Esophagus muscularis mucosa (tissue), 4 donors: Measurements from ENCODE around the gene MRPL11. TPM values are rescaled to one million over a fixed set of nuclear protein-coding genes. Genes with fewer than 3 reads are reported as not detected.
A peak's percentile ranks its signal among the peaks of the same experiment; 100 is the strongest.

Experiments used
- DNase-seq: peaks from one replicate; pipeline ENCODE4 v3.0.0-alpha.2; 2017; ENCODE audit errors: extremely low spot score
- H3K27ac ChIP-seq, 4 donors: fragments of 200-600 bp; sonication (generic); replicated peaks in 1 of 4; 1 replicate in 3 of 4; 2 replicates in 1 of 4; pipeline ENCODE4 v1.5.1; 2016 to 2019; ENCODE audit warnings: mild to moderate bottlenecking in 1 of 4
- H3K27me3 ChIP-seq, 4 donors: fragments of 200-600 bp; sonication (generic); one replicate each; pipeline versions ENCODE4 v1.5.1 to v1.6.0; 2016 to 2019
- H3K36me3 ChIP-seq, 4 donors: fragments of 200-600 bp; sonication (generic); one replicate each; pipeline ENCODE4 v1.5.1; 2016 to 2019
- H3K4me1 ChIP-seq, 4 donors: fragments of 200-600 bp; sonication (generic); one replicate each; pipeline ENCODE4 v1.5.1; 2016 to 2019
- H3K4me3 ChIP-seq, 4 donors: fragments of 200-600 bp; sonication (generic); 1 replicate in 2 of 4; 2 replicates in 2 of 4; pipeline ENCODE4 v1.5.1; 2016 to 2019; ENCODE audit warnings: mild to moderate bottlenecking in 4 of 4, moderate library complexity in 1 of 4
- H3K9me3 ChIP-seq, 4 donors: fragments of 200-600 bp; sonication (generic); 1 replicate in 3 of 4; 2 replicates in 1 of 4; pipeline ENCODE4 v1.5.1; 2016 to 2019
- CTCF ChIP-seq, 3 experiments: fragments of 200-600 bp in 2 of 3; fragments of 450-650 bp in 1 of 3; sonication (generic) in 2 of 3; IDR thresholded peaks; one replicate each; pipeline ENCODE4 v1.5.1; 2017 to 2019; ENCODE audit warnings: antibody characterized with exemption in 3 of 3, mild to moderate bottlenecking in 2 of 3, moderate library complexity in 1 of 3
- EP300 ChIP-seq: sonication (generic); formaldehyde crosslinking; IDR thresholded peaks from one replicate; pipeline ENCODE4 v1.6.1; 2017; ENCODE audit warnings: antibody characterized with exemption
- POLR2A ChIP-seq: fragments of 450-650 bp; IDR thresholded peaks from one replicate; pipeline ENCODE4 v1.6.1; 2017; ENCODE audit warnings: antibody characterized with exemption, moderate library complexity, mild to moderate bottlenecking, low read depth
- POLR2AphosphoS5 ChIP-seq, 2 donors: sonication (generic); formaldehyde crosslinking; IDR thresholded peaks; one replicate each; pipeline ENCODE4 v1.6.1; 2017; ENCODE audit warnings: antibody characterized with exemption in 2 of 2
- WGBS: methylation state at CpG from one replicate; pipeline ENCODE4 v1.1.5; 2018; 5-methylcytosine and 5-hydroxymethylcytosine counted together
- intact Hi-C: fragments of 100-400 bp; cut with DNase I; formaldehyde crosslinking; loops from one replicate; pipeline ENCODE4 v1.15.1; 2023
- total RNA-seq, 4 donors: library from RNA; depleted of rRNA; stranded (reverse); fragments of >200 nt; gene quantifications; one replicate each; pipeline versions ENCODE4 v1.1.0 to v1.2.1, GENCODE V29; 2016

Gene MRPL11
- total RNA-seq, 4 donors from 2014 or later = 46.1 to 51.5 (median 48.7) TPM

GRCh38 chr11:66412110-66412509 lies 26.5 kb downstream of the MRPL11 start:
- 29% methylated on average over 7 of the region's 7 CpGs for WGBS
- intact Hi-C loops = no loop called here
- H3K27ac ChIP-seq = peak overlapping the region; percentile 35 to 87 (median 84)

GRCh38 chr11:66411323-66411722 lies 27.3 kb downstream of the MRPL11 start:
- peaks cover 0 to 4% (median 0%) of the 10 kb centered on the region in 4 donors for H3K36me3 ChIP-seq
- peak overlapping the region; percentile 55 to 70 (median 60) for H3K4me3 ChIP-seq
- no peak for DNase-seq
- intact Hi-C loops = no loop called here
- H3K27me3 ChIP-seq = peaks cover 0 to 9% (median 0%) of the 10 kb centered on the region in 4 donors
- WGBS = 26% methylated on average over 4 of the region's 4 CpGs
- H3K4me1 ChIP-seq = peaks cover 6 to 65% (median 62%) of the 10 kb centered on the region in 4 donors
- H3K27ac ChIP-seq = peak overlapping the region; percentile 35 to 87 (median 84)
- no peak for TF ChIP-seq CTCF (IDR thresholded peaks at IDR 0.05)
- no peak for TF ChIP-seq POLR2AphosphoS5 (IDR thresholded peaks at IDR 0.05)
- no peak for TF ChIP-seq EP300
- no peak for TF ChIP-seq POLR2A
- no peaks in the 10 kb centered on the region for H3K9me3 ChIP-seq

More at GRCh38 chr11:66412110-66412509, 26.5 kb downstream of the MRPL11 start:
- no peak for DNase-seq
- Histone ChIP-seq H3K4me3 (peak overlapping the region; percentile 55 to 70 (median 60)), H3K27me3 (peaks cover 0 to 9% (median 0%) of the 10 kb centered on the region in 4 donors), H3K36me3 (peaks cover 0 to 8% (median 0%) of the 10 kb centered on the region in 4 donors), H3K9me3 (no peaks in the 10 kb centered on the region), H3K4me1 (peaks cover 7 to 65% (median 62%) of the 10 kb centered on the region in 4 donors)
- no peak for TF ChIP-seq POLR2AphosphoS5 (IDR thresholded peaks at IDR 0.05)
- no peak for TF ChIP-seq CTCF (IDR thresholded peaks at IDR 0.05)
- no peak for TF ChIP-seq POLR2A
- no peak for TF ChIP-seq EP300

GRCh38 chr11:66410191-66410590 lies 28.5 kb downstream of the MRPL11 start:
- intact Hi-C loops = no loop called here
- Histone ChIP-seq H3K27me3 (peaks cover 0 to 9% (median 0%) of the 10 kb centered on the region in 4 donors), H3K4me3 (peak overlapping the region; percentile 55 to 70 (median 60)), H3K27ac (peak overlapping the region; percentile 83 to 87 (median 85)), H3K4me1 (peaks cover 6 to 65% (median 62%) of the 10 kb centered on the region in 4 donors), H3K36me3 (peaks cover 0 to 4% (median 0%) of the 10 kb centered on the region in 4 donors), H3K9me3 (no peaks in the 10 kb centered on the region)
- TF ChIP-seq POLR2A (no peak), EP300 (no peak), CTCF (IDR thresholded peaks at IDR 0.05) (no peak), POLR2AphosphoS5 (IDR thresholded peaks at IDR 0.05) (no peak)
- DNase-seq = no peak
- no CpG with 5 or more reads among the region's 12 CpGs for WGBS

- Histone ChIP-seq H3K27me3 (peaks cover 0 to 9% (median 0%) of the 10 kb centered on the region in 4 donors), H3K4me3 (peak overlapping the region; percentile 55 to 70 (median 60)), H3K36me3 (peaks cover 0 to 4% (median 0%) of the 10 kb centered on the region in 4 donors), H3K27ac (peak overlapping the region; percentile 83 to 87 (median 85)), H3K4me1 (peaks cover 6 to 61% (median 56%) of the 10 kb centered on the region in 4 donors), H3K9me3 (no peaks in the 10 kb centered on the region)
- intact Hi-C loops = no loop called here
- TF ChIP-seq CTCF (IDR thresholded peaks at IDR 0.05) (no peak), EP300 (no peak), POLR2A (no peak), POLR2AphosphoS5 (IDR thresholded peaks at IDR 0.05) (no peak)
- no peak for DNase-seq
- 64% methylated on average over 2 of the region's 15 CpGs for WGBS
Measured at GRCh38 chr11:66409226-66409625, 29.4 kb downstream of the MRPL11 start.
